Stimulated activated CD8-positive, alpha-beta memory T cell treated with anti-CD3 and anti-CD28 coated beads, Interleukin-15, amount 100 ng/mL, for 24 hours (primary cell): Measurements from ENCODE around the gene KEL.

ENCODE experiments used
- DNase-seq: peaks from one replicate; pipeline ENCODE4 v3.0.0-alpha.2; 2020; ENCODE audit warnings: low read depth

Gene KEL

DNA sequence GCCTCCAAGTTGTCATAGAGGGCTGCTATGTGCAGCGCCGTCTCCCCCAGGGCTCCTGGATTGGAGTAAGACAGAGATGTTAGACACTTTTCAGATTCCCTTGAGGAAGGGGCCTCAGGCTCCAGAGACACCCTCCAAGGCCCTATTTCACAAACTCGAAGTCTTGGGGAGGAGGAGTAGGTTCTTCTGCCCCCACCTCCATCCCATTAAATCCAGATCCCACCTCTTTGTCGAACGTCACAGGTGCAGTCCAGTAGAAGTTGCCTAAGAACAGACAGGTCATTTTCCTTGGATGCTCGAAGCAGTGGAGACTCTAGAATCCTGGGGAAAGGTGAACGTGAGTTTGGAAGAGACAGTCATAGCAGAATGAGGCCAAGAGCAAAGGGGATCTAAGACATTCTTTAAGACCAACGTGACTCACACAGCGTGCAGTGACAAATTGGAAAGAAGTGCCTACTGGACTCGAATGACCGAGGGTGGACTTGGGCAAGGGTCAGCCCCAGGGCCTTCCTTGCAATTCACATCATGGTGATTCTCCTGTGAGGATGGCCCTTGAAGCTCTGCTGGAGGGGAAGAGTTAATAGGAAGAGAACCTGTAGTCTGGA lies 31.9 kb downstream of the KEL start:
- DNase-seq, result no peak

DNA sequence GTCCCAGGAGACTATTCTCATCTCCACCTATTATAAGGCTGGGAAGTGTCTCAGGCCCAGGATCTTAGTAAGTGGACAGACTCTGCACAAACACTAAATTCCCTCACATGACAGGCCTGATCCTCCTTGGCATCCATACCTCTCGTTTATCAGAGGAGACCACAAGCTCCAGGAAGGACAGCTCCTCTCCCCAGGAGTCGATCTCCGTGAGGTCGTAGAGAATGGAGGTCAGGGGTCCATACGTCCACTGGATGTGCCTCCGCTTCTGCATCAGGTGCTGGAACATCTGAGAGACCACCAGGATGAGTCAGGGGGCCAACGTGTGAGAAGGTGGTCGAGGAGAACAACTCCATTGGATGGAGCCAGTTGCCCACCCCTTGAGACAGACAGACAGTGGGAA lies 34.2 kb downstream of the KEL start:
- DNase-seq, result no peak

DNA sequence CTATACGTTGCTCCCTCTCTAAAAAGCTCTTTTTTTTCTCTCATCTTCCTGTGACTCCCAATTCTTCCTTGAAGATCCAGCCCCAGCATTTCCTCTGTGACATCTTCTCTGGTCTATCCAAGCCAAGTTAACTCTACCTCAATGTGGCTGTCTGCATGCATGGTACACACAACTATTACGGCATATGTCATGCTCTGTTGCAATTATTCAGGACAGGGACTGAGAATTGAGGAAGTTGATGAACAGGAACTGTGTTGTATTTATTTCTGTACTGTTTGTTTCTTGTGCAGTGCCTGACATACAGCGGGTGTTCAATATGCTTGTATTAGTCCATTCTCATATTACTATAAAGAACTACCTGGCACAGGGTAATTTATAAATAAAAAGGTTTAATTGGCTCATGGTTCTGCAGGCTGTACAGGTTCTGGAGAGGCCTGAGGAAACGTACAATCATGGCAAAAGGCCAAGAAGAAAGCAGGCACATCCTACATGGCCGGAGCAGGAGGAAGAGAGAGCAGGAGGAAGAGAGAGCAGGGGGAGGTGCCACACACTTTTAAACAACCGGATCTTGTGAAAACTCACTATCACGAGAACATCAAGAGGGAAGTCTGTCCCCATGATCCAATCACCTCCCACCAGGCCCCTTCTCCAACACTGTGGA lies 34.9 kb downstream of the KEL start:
- no peak for DNase-seq

DNA sequence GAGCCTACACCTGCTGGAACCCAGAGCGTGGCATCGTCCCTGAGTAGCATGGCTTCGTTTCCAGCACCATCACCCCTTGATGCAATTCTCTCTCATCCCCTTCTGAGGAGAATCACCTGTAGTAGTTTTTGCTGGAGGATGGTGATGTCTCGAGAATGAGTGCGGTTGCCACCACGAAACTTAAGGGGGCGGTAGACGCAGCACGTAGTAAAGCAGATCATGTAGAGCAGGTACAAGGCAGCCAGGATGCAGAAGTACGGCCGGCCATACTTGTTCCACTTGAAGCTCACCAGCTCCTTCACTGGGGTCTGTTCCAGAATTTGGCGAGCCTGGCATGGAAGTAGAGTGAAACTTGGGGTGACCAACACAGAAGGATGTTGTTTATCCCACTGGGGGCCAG lies 36.8 kb downstream of the KEL start:
- DNase-seq, result no peak

DNA sequence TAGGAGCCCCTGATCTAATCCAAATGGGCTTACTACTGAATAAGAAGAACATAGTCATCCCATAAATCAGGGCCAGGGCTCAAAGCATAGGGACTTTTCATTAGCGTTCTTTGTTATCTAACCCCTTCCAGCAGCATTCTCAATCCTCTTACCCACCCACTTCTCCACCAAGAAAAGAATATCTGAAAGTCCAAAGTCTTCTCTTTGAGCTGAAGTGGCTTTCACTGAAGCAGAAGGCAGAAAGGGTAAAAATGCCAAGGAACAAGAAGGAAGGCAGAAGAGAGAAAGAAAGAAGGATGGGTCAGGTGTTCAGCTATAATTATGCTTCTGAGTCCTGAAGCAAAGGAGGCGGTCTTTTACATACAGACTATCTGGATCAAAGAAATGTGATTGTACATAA lies 38.8 kb downstream of the KEL start:
- DNase-seq, result no peak

DNA sequence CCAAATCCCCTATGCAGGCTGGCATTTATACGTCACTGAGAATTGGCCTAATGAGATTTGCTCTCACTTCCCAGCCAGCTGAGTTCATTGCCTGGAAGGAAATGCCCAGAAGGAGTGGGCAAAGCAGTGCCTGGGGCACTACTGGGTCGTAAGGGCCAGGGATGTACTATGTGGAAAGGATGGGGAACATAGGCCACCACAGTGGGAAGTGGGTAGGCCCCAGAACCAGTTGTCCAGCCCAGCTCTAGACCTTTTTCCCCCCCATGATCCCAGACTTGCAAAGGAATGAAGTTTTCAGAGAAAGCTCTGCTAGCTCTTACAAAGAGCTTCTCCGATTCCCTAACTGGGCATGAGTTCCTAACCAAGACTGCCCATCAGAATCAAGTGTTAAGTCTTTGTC lies 42.5 kb downstream of the KEL start:
- no peak for DNase-seq

DNA sequence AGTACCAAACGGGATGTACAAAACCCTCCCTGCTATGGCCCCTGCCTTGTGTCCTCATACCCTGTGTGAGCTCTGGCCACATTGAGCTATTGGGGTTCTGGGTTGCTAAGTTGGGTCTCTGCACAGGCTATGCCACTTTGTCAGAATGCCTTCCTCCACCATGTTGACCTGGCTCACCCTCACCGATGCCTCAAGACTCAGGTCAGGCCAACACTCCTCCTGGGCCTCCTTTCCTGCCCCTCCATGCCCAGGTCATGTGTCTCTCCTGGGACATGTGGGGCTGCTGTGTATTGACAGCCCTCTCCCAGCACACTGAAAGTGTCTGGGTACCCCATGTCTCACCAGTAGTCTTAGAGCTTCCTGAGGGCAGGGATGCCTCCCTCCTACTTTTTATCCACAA lies 43.3 kb downstream of the KEL start:
- no peak for DNase-seq

DNA sequence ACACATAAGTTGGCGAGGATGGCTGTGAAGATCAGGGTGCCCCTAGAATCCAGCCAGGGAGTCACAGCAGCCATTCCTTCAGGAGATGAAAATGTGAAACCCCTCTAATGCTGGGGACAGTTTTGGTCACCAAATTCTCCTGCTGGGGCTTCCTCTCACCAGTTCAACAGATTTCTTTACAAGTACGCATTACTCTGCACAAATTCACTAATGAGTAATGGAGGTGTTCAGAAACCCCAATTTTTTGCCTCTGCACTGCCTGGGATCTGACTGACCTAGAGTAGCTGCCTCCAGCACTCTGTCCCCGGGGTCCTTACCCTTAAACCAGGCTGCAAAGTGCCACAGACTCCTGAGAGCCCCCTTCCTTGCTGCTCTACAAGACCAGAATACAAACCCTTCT lies 44.7 kb downstream of the KEL start:
- DNase-seq, result no peak

DNA sequence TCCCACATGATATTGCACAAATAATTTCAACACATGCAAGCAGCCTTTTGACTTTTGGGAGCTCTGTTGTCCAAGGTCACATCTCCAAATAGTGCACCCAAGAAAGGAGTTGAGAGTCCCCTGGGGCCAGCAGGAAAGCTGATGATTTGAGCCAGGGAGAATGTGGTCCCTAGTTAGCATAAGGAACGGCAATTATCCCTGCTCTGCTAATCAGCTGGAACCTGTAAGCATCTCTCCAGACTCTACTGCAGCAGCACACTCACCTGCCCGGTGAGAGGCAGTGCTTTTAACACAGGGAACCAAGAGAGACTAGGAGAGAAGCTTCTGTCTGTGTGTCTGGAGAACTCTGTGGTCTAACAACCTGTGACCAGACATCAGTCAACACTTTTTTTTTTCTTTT lies 45.7 kb downstream of the KEL start:
- DNase-seq, result no peak

DNA sequence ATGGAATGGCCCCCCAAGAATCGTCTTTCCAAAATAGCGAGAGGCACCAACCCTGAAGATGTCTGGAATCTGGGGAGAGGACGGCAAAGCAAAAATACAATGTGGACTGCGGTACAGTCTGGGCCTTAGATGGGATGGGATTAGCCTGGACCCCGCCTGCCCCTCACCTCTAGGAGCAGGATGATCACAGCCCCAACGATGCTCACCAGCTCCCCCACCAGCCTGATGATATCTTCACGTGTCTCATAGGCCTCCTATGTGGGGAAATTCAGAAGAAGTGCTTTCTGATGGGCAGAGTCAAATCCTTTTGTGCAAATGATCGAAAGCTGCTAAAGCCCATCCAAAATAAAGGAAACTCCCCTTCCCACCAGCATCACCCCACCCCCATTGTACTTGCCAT lies 46.8 kb downstream of the KEL start:
- no peak for DNase-seq

DNA sequence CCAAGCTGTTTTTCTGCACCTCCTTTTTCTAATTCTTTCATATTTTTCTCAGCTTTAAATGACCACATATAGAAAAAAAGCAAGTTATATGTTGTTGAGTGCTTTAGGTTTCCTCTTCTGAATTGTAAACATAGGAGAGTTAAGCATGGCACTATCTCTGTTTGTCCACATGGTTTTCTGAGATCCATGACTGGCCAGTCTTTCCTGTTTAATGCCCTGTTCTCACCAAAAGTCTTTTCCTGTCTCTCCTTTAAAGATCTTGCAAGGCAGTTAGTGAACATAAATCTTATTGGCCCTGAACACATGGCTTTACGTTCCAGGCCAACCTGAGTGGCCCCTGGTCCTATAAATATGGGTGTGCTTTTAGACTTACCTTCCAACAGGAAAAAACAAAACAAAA lies 48.0 kb downstream of the KEL start:
- DNase-seq, result no peak

DNA sequence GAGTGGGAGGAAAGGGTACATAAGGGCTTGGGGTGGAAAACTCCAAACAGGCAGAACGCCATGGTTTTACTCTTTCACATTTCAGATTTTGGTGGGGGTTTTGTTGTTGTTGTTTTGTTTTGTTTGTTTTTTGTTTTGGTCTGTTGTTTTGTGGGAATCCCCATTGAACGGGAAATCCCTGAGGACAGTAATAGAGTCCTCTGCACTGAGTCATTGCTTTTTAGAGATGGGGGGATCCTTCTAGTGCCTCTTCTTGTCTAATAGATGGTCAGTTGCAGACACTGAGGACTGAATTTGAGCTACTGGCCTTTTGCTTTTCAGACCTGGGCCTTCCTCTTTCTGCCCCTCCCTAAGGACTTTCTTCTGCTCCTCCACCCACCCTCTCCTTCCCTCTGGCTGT lies 48.6 kb downstream of the KEL start:
- no peak for DNase-seq

DNA sequence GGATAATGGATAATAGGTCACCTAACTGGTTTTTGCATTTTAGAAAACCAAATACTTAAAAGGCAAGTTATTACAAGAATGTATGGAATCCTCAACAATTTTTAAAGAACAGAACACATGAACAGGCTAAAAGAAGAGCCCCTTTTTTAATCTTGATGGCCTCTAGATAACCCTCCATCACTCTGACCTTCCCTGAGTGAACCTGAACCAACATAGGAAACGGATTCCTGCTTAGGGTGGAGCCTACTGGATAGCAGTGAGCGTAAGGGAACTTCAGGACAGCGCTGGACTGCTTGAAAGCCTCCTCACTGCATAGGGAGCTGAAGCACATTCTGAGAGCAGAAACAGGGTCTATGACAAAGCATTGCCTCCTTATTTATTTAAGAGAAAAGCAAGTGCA lies 49.1 kb downstream of the KEL start:
- no peak for DNase-seq

DNA sequence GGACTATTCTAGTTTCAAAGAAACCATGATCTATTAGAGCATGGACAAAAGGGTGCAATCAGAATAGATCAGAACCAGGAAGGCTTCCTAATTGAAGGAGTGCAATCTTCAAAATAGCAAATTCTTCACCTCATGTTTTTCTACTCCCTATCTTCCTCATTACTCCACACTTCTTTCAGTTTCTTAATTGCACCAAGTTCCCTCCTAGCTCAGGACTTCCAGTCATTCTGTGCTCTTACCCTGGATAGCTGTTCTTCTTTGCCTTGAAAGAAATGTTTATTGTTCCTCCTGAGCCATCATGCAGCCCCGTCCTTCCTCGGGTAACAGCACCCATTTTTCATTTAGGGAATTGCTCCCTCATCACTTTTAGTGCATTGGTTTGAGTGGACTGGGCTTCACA lies 51.7 kb downstream of the KEL start:
- no peak for DNase-seq

DNA sequence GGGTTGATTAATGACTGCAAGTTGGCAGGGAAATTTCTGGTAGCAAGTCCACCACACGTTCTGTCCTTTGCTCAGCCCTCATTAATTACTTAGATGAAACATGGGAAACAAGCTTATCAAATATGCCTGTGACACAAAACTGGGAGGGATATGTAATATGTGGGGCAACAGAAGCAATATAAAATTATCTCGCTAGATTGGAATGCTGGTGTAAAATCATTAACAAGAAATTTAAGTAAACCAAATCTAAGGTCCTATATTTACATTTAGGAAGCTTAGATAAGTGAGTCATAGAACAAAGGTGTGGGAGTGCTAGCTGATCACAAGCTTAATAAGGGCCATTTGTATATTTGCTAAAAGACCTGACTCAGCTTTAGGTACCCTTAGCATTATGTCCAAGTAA lies 52.1 kb downstream of the KEL start:
- DNase-seq, result no peak

DNA sequence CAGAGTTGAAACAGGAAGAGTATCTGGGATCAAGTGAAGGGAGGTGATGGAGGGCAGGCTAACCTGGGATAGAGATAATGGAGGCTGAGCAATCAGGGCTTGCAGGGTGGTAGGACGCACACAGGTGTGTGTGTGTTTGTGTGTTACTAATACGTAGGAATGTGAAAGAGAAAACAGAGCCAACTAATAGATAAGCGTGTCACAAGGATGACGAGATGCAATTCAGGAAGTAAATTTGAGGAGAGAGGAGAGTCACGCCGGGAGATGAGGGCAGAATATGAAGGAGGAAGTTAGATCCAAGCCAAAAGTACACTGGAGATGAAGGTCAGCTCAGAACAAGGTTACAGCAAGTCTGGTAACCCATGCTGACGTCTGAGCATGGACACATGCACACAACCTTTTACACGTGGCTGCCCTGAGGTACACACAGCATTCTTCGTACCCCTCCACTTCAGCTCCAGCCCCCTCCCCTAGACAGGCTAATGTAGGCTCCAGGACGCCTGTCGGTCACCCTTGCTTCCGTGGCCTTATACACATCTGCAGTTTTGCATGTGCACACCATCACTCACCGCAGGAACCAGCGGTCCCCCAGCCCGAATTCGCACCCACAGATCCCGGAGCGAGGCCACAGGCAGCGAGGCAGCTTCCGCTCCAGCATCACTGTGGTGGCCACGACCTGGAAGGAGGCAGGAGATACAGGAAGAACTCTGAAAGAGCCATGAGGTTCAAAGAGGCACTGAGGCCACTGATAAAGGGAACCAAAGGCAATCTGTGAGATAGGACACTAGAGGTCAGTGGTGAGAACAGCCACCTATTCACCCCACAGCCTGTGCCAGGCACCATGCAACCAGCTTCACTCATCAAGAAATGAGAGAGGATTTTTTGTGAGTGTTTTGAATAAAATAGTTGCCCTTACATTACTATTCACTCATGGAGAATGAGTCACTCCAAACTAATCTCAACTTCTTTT lies 53.0 kb downstream of the KEL start:
- DNase-seq, result no peak

DNA sequence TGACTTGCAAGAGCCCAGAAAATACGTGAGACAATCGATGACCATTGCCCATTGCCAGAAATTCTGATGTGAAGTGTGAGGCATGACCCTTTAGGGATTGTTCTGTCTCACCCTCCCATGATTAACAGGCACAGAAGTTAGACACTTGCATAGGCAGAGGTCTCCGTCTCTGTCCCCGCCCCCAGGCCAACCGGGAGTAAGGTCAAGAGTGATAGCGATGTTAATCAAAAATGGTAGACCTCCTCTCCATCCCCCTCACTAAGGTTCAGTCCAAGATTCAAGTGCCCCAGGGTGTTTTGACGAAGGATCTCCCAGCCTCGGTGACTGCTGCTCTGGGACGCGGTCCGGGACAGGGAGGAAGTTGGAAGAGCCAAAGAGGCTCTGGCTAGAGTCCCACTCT lies 53.9 kb downstream of the KEL start:
- no peak for DNase-seq

DNA sequence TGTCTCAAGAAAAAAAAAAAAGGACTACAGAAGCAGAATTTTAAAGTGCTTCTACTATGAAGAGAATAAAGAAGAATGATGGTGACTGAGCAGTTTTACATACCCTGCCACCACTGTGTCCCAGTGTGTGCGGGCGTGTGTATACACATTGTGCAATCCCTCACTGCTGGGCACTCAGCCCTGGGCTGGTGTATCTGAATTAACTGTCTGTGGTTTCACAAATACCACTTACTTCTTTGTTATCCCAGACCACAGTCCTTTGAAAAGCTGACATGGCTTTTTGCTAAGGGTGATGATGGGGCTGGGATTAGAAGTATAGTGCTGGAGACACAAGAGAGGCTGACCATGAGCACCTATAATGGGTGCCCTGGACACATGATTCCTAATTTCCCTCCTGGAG lies 55.5 kb downstream of the KEL start:
- no peak for DNase-seq

DNA sequence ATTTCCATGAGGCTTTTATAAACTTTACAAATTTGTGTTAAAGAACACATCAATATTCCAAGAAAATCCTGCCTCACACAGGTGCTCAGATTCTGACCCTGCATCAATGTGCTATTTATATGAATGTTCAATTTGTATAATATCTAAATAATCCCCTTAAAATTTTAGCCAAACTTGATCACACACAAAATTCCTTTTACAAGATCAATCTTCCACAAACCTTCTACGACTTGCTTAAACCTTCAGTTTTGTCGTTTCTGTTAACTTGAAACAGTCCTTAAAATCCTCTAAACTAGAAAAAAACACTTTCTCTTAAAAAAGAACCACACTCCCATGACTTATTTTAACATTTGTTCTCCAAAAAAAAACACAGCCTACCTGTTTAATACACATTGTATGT lies 56.4 kb downstream of the KEL start:
- DNase-seq, result no peak

DNA sequence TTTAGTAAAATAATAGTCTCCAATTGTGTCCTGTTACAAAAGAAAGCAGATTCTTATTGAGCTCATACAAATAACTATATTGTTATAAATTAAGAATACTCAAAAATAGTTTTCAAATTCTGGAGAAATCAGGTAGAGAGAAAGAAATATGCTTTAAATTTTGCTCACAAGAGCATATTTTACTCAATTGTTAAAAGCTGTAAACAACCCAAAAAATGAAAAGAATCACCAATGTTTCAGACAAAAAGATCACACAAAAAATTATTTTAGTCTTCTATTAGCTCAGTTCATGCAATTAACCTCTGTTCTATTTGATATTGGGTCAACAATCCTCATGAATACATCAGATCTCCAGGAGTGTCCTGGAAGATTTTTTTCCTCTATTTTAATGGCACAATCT lies 58.0 kb downstream of the KEL start:
- no peak for DNase-seq

DNA sequence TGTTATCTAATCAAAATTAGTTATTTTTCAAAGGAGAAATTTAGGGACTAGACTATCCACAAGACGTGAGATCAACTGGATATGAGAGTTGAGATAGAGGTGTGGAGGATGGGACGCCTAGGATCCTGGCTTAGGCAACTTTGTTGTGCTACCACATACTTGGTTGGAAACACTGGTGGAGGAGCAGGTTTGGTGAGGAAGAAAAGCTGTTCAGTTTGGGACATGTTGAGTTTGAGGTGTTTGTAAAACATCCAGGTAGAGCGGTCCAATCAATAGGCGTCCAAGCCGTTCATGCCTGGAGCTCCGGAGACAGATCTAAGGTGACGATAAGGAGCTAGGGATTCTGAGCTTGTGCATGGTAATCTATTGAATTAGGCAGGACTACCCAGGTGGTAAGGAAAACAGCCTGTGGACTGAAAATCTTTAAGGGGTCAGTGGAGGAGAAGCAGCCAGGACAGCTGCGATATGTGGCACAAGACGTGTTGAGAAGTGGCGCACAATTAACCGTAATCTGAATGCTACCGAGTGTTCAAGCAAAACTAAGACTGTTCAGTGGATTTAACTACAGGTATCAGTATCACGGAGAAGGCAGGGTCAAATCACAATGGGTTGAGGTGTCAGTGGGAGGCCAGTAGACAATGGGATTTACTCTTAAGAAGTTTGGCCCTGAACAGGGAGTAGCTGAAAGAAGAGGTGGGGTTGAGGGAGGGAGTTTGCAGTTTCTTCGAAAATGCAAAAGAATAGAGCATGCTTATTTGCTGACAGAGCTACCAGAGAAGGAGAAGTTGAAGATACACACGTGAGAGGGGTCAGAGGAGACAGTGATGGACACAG lies 60.5 kb downstream of the KEL start:
- no peak for DNase-seq

DNA sequence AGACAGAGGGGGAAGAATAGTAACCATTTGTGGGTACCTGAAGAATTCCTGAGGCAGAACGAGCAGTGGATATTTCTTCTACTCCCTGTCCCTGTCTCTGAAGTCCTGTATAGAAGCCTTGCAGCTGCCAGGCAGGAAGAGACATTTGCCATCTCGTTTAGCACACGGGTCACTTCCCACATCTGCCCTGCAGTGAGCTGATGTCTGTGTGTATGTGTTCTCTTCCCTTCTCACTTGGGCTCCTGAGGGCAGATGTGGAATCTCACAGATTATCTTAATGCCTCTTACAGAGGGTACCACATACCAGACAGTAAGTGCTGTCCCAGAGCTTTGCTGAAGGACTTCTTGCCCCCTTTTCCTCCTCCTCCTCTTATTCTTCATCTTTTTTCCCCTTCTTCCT lies 62.5 kb downstream of the KEL start:
- no peak for DNase-seq
